CD4-positive, alpha-beta T cell treated with Interleukin-1 beta for 1 hour (primary cell): Measurements from ENCODE around the gene TMEM220.
"Not testable (repeated sequence)": the region's sequence is repeated elsewhere in the genome, so short reads cannot be mapped to it uniquely, and the experiment has no call there.

ENCODE experiments used
- DNase-seq, 2 donors: peaks; one replicate each; pipeline ENCODE4 v3.0.0-alpha.2; 2020 to 2022

The TMEM220 gene

DNA sequence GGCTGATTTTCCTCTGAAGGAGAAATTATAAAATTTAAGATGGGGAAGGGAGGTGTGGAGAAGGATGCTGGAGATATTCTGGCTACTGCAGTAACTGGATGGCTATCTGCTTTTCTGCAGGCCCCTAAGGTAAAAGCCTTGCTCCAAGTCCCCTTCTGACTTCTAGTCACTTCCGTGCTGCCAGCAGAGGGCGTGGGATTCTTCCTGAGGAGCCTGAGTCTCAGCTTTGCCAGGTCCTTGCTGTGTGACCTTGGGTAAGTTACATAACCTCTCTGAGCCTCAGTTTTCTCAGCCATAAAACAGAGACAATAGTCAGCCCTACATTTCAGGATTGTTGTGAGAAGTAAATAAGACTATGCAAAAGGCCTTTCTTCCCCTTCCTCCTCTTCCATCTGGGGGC is 24.3 kb upstream of the TMEM220 start:
- no peak for DNase-seq

DNA sequence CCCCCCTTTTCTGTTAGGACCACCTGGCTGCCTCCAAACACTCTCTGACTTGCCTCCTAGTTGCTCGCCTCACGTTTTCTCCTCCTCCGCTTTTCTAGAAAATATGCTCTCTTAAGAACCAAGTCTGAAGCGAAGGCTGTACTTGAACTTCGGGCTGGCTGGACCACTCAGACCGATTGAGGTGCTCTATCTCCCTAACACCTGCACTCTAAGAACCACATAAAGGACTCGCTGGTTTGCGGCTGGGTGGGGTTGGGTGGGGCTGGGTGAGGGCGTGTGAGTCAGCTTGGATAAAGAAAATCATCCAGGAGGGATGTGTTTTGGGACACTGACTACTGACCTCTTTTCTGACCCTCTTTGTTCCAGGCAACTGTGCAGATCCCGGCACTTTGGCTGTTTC is 22.9 kb upstream of the TMEM220 start:
- DNase-seq: no peak

DNA sequence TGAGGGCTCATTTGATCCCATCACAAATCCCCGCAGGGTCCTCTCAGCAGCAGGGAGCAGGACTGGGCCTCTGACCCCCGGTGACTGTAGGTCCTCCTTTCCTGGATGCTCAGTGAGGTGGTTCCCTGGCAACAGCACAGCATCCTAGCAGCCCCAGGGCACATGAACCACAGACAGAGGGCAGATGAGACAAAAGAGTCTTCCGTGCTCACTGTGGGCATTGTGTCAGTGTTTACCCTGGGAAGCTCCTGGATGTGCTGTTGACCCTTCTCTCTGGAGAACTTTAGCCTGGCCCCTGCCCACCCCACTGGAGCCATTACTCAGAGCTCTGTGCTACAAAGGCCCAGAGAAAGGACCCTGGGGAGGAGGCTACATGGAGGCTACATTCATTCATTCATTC is 21.7 kb upstream of the TMEM220 start:
- DNase-seq: no peak

DNA sequence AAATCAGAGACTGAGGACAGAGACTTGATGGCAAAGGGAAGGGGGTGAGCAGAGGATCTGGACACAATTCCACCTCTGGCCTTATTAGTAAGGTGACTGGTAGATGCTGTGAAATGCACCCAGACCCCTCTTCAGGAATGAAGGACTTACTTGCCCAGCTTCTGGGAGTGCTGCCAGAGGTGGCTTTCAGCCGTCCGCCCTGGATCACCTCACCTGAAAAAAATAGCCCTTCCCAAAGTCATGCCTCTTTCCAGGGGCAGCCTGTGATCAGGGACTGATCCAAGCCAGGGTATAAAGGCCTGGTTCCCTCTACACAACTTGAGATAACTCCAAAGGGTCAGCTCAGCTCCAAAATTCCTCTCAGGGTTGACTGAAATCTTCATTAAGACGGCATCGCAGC is 20.4 kb upstream of the TMEM220 start:
- no peak for DNase-seq

DNA sequence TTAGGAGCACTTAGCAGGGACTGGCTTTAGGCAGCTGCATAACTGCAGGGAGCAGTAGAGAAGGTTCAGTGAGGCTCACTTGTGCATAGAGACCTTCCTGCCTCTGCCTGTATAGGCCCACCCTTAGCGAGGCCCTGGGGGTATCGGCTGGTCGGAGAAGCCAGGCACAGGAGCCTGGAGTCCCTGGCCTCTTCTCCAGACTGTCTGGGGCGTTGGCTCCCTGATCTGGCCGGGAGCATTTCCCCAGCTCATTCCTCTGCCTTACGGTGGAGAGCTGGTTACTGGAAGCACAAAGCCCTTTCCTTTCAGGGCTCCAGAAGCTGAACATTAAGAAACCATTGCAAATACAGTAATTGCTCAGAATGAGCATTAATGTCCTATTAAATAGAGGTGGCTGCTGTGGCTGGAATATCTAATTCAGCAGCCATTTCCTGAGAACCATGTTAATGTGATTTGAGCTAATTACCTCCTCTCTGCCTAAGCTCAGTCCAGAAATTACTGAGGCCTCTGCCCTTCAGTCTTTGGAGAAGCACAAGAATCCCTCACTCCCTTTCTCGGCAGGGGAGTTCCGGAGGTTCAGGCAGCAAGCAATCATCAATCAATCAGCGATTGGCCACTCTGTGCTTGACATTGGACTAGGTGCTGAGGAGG is 18.8 kb upstream of the TMEM220 start:
- no peak for DNase-seq

DNA sequence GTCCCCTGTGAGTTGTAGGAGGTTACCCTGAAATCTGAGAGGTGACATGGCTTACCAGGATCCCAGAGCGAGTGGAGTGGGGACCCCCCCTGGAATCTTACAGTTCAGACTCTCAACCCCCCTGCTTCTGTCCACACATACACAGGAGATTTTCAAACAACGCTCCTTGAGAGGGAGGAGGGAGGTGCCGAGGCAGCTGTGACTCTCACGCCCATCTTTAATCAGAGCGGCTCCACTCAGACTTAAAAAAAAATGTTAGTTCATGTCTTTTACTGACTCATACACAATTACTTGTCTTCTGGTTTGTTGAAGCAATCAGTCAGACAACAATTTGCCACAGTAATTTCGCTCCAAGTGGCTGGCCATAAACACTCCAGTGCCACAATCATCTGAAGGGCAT is 15.4 kb upstream of the TMEM220 start:
- DNase-seq: no peak

DNA sequence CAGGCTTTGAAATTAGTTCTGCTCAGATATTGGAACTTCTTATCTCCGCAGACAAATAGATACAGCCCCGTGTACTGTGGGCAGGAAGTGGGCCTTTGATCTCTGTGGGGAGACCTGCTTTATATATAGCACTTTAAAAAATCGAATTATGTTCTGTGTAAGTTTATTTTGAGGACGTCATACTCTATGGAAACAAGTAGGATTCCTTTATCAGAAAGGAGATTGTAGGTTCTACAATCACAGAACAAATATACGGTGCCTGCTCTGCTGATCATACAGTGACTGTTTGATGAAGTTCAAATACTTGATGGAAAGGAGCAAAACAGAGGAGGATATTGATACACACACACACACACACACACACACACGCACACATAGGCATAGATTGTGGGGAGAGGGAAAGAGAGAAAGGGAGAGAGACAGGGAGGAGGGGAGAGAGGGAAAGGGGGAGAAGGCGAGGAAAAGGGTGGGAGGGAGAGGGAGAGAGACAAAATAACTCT is 14.7 kb upstream of the TMEM220 start:
- peak; percentile 24 to 33 for DNase-seq

DNA sequence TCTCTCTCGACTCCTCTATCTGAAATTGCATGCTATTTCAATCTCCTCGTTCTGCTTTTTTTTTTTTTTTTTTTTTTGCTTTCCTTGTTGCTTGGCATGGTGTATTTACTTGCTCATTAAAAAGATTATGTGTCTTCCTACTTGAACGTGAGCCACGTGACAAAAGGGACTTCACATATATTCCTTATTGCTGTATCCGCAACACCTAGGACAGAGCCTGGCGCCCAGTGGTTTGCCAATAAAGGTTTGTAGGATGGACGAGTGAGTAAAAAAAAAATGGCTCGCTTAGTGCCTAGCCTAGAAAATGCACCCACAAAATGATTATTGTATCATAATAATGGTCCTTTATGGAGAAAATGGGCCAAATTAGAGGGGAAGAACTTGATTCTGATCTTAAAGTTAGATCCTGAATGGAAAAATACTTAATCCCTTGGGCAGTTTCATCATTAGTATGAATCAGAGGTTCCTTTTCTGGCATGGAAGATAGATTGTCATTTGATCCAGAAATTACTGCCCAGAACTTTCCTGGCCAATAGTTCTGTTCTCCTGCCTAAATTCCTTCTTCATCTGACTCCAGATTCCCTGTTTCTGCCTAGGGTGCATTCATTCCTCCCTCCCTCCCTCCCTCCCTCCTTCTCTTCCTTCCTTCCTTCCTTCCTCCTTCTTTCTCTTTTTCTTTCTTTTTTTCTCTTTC is 13.6 kb upstream of the TMEM220 start:
- DNase-seq: no peak

DNA sequence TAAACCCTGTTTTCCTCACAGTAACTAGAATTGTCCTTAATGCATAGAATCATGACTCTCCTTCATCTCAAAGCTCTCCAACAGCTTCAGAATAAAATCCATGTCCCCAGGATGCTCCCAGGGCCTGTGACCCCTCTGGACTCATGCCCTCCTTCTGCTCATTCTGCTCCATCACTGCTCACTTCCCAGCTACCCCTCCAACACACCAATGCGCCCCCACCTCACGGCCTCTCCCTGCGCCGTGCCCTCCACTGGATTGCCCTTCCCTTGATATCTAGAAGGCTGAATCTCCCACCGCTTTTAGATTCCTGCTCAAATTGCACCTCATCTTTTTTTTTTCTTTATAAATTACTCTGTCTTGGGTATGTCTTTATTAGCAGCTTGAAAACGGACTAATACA is 12.6 kb upstream of the TMEM220 start:
- DNase-seq: no peak

DNA sequence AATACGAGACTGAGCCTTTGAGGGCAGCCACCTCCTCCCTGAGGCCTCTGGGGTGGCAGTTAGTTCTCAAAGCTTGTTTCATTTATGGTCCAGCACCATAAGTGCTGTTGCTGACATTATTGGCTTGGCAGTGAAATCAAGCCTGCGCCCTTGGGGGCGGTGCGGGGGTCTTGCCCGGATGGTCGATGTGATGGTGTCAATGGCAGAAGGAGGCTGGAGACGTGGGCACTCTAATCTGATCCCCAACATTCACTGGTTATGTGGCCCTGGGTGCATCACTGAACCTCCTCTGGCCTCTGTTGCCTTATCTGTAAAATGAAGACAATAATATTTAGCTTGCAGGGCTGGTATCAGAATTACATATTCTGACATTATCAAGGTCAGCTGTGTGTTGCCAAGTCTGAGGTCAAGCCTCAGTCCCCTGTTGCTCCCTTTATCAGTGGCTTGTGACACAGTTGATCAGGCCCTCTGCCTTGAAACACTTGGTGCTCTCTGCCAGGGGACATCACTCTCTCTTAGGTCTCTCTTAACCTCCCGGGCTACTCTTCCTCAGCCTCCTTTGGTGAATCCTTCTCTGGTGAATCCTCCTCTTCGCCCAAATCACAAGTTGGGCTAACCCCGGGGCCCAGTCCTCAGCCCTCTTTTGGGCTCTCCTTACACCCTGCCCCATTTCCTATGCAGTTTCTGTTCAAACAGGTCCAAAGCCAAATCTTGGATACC is 11.8 kb upstream of the TMEM220 start:
- no peak for DNase-seq

DNA sequence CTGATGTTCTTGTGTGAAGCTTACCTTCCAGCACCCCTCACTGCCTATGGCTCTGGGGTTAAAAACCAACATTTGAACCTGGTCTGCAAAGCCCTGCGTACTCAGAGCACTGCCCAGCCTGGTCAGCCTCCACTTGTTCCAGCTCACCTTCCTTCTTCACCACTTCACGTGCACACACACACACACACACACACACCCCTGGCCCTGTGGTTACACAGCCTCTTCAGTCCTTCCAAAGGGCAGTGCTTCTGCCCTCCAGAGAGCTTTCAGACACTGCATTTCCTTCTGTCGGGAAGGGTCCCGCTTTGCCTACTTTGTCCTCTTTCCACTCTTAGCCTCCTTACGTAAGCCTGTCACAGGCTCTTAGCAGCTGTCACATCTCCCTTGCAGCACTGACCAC is 9.6 kb upstream of the TMEM220 start:
- DNase-seq: no peak

DNA sequence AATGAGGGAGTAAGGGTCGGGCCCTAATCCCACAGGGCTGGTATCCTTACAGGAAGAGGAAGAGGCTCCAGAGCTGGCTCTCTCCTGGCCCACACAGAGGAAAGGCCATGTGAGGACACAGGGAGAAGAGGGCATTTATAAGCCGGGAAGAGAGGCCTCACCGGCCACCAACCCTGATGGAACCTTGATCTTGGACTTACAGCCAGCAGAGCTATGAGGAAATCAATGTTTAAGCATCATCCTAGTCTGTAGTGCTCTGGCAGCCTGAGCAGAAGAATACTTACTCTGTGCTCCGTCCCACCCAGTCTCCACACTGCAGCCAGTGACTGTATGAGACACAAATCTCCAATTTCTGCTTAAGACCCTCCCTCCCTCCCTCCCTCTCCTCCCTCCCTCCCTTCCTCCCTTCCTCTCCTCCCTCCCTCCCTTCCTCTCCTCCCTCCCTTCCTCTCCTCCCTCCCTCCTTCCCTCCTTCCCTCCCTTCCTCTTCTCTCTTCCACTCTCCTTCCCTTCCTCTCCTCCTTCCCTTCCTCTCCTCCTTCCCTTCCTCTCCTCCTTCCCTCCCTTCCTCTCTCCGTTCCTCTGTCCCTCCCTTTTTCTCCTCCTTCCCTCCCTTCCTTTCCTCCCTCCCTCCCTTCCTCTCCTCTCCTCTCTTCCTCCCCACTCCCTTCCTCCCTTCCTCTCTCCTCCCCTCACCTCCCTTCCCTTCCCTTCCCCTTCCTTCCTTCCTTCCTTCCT is 8.9 kb upstream of the TMEM220 start:
- DNase-seq: no peak

DNA sequence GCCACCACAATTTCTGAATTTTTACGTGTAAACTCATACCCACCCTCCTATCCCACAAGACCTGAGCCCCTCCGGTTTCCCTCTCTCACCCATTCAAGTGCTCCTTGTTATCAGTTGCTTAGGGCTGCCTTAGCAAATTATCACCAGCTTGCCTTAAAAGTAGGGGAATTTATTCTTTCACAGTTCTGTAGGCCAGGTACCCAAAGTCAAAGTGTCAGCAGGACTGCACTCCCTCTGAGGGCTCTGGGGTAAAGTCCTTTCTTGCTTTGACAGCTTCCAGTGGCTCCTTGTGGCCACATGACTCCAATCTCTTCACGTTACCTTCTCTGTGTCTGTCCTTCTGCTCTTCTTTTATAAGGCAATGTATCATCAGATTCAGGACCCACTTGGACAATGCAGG is 7.9 kb upstream of the TMEM220 start:
- DNase-seq: no peak

DNA sequence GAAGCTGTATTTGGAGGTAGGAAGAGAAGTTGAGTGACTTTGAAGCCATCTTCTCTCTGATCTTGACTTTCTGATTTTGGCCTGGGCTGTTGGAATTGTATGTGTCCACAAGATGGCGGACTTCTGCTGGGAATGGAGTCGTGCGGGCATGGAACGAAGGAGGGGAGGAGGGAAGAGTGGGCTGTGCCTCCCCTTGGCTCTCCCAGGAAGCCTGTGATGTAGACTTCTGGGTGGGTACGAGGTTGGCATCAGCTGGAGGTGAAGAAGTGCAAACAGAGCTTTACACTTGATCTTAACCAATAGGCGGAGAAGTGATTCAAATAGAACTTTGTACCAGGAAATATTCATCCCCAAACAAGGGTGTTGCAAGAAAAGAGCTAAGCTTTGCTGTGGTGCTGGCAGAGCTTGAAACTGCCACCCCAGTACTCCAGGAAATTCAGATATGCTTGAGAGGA is 7.4 kb upstream of the TMEM220 start:
- peak; percentile 16 to 38 for DNase-seq

DNA sequence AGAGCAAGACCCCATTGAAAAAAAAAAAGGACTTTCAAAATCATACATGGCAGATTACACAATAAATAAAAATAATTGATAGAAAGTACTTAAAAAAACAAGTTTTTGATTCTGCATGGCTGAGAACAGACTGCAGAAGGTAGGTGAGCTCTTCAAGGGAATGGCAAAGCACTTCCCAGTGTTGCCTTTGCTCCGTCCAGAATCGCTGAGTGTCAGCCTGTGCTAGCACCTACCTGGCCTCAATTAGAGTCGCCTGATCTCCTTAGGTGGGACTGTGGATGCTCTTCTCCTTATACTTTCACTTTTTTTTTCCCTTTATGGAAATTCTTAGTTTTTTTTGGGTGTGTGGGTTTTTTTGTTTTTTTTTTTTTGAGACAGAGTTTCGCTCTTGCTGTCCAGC is 6.0 kb upstream of the TMEM220 start:
- DNase-seq: no peak

DNA sequence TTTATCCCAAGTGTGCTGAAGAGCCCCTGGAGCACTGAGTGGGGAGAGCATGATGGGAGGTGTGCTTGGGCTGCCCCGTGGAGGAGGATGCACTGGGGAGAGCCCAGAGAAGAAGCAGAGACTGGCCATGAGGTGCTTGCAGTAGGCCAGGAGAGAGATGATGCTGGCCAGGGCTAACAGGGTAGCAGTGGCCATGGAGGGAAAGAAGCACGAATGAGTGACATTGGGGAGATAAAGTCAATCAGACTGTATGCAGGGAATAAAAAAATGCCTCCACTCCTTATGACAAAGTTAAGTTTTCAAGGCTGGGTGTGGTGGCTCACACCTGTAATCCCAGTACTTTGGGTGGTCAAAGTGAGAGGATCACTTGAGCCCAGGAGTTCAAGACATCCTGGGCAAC is 5.4 kb upstream of the TMEM220 start:
- DNase-seq: no peak

DNA sequence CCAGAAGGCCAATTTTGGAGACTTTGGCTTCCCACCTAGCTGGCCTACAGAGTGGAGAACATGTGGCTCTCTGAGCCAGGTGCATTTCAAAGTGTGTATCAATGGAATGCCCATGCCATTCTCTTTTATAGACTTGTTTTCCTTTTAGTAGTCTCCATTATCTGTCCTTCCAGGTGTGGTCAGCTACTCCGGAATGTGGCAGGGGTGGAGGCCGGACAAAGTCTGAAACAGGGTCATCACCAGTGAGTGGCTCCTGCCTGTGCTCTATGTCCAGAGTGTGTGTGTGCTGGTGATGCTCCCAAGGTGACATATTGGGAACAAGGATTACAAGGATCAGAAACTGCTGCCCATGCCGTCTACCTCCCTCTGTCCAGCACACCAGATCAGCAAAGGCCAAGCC is 3.8 kb upstream of the TMEM220 start:
- no peak for DNase-seq

DNA sequence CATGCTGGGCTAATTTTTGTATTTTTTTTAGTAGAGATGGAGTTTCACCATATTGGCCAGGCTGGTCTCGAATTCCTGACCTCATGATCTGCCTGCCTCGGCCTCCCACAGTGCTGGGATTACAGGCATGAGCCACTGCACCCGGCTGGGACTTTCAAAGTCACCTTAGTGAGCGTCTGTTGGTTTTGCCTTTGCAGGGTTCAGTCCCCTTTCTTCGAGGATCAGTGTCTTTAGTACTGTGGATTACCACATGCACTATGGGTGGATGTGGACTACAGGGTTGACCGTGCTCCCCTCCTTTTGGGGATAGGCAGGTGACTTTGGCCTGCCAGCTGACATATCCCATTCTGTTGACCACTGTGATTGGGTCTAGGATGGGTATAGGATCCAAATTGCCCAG is 2.3 kb upstream of the TMEM220 start:
- not testable (repeated sequence) for DNase-seq

DNA sequence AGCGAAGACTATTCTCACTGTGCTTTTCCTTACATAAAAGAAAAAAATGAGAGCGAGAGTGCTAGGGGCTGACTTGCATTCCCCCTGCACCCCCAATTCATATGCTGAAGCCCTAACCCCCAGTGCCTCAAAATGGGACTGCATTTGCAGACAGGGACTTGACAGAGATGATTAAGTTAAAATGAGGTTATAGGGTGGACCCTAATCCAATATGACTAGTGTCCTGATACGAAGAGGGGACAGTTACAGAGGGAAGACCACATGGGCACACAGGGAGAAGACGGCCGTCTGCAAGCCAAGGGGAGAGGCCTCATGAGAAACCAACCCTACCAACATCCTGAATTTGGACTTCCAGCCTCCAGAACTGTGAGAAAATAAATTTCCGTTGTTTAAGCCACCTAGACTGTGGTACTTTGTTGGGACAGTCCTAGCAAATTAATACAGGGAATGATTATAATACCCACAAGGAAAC is 1.6 kb upstream of the TMEM220 start:
- DNase-seq: no peak

DNA sequence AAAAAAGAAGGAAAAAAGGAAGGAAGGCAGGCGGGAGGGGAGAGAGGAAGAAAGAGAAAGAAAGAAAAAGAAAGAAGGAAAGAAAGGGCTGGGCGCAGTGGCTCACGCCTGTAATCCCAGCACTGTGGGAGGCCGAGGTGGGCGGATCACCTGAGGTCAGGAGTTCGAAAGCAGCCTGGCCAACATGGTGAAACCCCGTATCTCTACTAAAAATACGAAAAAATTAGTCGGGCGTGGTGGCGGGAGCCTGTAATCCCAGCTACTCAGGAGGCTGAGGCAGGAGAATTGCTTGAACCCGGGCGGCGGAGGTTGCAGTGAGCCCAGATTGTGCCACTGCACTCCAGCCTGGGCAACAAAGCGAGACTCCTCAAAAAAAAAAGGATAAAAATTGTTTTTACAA is 424 bp upstream of the TMEM220 start:
- peak in 1 of 2 donors; percentile 4 for DNase-seq

DNA sequence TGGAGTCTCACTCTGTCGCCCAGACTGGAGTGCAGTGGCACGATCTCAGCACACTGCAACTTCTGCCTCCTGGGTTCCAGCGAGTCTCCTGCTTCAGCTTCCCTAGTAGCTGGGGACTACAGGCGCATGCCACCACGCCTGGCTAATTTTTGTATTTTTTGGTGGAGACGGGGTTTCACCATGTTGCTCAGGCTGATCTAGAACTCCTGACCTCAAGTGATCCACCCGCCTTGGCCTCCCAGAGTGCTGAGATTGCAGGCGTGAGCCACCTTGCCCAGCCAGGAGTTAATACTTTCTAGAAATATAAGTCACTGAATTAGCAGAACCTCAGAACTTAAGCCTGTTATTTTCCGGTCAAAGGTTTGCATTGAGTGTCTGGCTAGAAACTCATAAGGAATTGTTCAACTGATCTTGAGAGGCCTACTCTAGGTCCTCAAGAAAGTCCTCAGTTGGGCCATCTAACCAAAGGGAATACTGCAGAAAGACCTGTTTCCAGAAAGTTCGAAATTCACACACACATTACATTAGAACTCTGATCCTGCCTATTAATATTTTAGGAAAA is 1.4 kb downstream of the TMEM220 start:
- no peak for DNase-seq

DNA sequence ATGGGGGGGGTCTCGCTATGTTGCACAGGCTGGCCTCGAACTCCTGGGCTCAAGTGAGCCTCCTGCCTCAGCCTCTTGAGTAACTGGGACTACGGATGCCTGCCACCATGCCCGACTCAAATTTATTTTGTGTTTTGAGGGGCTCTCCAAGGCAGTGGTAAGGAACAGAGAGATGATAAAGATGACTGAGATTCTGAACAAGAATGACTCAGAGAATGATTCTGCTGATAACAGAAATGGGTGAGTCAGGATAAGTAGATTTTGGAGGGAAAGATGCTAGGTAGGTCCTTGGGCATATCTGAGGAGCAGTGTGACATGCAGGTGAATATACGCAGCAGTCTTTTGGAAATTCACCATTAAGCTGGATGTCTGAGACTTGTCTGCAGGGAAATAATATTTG is 2.6 kb downstream of the TMEM220 start:
- no peak for DNase-seq

DNA sequence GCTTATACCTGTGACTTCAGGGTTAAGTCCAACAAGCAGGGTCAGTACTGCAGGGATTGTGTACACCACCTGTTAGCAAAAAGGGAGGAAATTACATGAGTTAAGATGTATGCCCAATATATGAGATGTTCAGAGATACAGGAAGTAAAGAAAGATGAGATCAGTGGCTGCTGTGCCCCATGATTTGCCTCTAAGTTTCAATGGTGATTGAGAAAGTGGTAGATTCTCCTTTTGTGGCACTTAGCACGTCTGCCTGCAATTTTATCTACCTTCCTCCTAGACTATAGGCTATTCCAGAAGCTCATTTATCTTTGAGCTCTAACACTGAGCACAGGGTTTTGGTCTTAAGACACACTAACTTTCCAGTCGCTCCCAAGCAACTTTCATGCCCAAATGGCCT is 3.6 kb downstream of the TMEM220 start:
- DNase-seq: no peak
